Right lobe of liver (tissue), 6 donors: ENCODE data around the gene CETN3. TPM values are rescaled to one million over a fixed set of nuclear protein-coding genes. Genes with fewer than 3 reads are reported as not detected.

Experiments used
- ATAC-seq, 4 donors: fragments of 200-7000 bp; cut with Tn5 transposase; one replicate each; pipeline ENCODE4 v1.9.1; 2020; ENCODE audit warnings: mild to moderate bottlenecking in 4 of 4, moderate library complexity in 4 of 4
- DNase-seq, 3 donors: peaks; one replicate each; pipeline ENCODE4 v3.0.0-alpha.2; 2020
- H3K27ac ChIP-seq, 3 donors: fragments of 200-600 bp; one replicate each; pipeline ENCODE4 v1.8.0; 2022
- H3K27me3 ChIP-seq, 2 donors: fragments of 200-600 bp; one replicate each; pipeline ENCODE4 v1.8.0; 2022
- H3K36me3 ChIP-seq, 4 donors: fragments of 200-600 bp; sonication (generic) in 1 of 4; one replicate each; pipeline versions ENCODE4 v1.5.1 to v1.8.0; 2017 to 2022; ENCODE audit warnings: control low read depth in 1 of 4
- H3K4me1 ChIP-seq, 4 donors: fragments of 200-600 bp; sonication (generic) in 1 of 4; one replicate each; pipeline versions ENCODE4 v1.5.1 to v1.8.0; 2017 to 2022; ENCODE audit warnings: control low read depth in 1 of 4
- H3K4me3 ChIP-seq, 3 donors: fragments of 200-600 bp; one replicate each; pipeline ENCODE4 v1.8.0; 2022
- H3K9me3 ChIP-seq, 4 donors: fragments of 200-600 bp; sonication (generic) in 1 of 4; one replicate each; pipeline versions ENCODE4 v1.5.1 to v1.8.0; 2017 to 2022; ENCODE audit warnings: control low read depth in 1 of 4
- CTCF ChIP-seq, 4 donors: fragments of 200-600 bp in 3 of 4; fragments of 450-650 bp in 1 of 4; IDR thresholded peaks; one replicate each; pipeline versions ENCODE4 v1.5.1 to v1.8.0; 2016 to 2022; ENCODE audit warnings: antibody characterized with exemption in 4 of 4, mild to moderate bottlenecking in 2 of 4
- POLR2A ChIP-seq: fragments of 450-650 bp; IDR thresholded peaks from one replicate; pipeline ENCODE4 v1.6.1; 2017; ENCODE audit warnings: antibody characterized with exemption, mild to moderate bottlenecking
- WGBS: methylation state at CpG from one replicate; pipeline ENCODE4 v1.1.6; 2018; ENCODE audit warnings: low coverage, low lambda C conversion rate; ENCODE audit not compliant: insufficient coverage; ENCODE audit errors: missing lambda C conversion rate; 5-methylcytosine and 5-hydroxymethylcytosine counted together
- intact Hi-C, 2 donors: fragments of 100-400 bp; cut with DNase I; formaldehyde crosslinking; loops; one replicate each; pipeline versions ENCODE4 v1.11.2 to v1.14.1; 2022
- total RNA-seq, 6 experiments: library from RNA; depleted of rRNA in 2 of 6; stranded (reverse); fragments of >200 nt in 2 of 6; fragmentation: NEBNext Ultra II Directional in 3 of 6; extraction: Animal tissue kit (Norgen Biotek cat#: 25700) in 3 of 6; gene quantifications; one replicate each; pipeline versions ENCODE4 v1.1.0 to v1.2.4, GENCODE V29; 2016 to 2023
- donor health status: DM: no; HTN: yes; CAD: no.
- donor health status: DM: no; HTN: no; CAD: no.
- donor health status: DM: no; HTN: no; CAD: no.
- donor health status: DM: no; HTN: yes; CAD: no.
- donor health status: DM: no; HTN: yes; CAD: no.

CETN3 gene
- total RNA-seq, 6 experiments from 2014 or later, result 4.2 to 8.0 (median 6.9) TPM

- no peak for ATAC-seq
- no peak for DNase-seq
- intact Hi-C loops, result no loop called here
These were observed 52.9 kb downstream of the CETN3 start for GRCh38 chr5:90356622-90357021.

GRCh38 chr5:90356176-90356575 is 53.4 kb downstream of the CETN3 start:
- TF ChIP-seq CTCF (IDR thresholded peaks at IDR 0.05), result no peak
- TF ChIP-seq POLR2A, result no peak
- Histone ChIP-seq H3K4me1 (no peaks in the 10 kb centered on the region), H3K4me3 (no peak overlapping the region), H3K9me3 (no peaks in the 10 kb centered on the region), H3K27me3 (no peaks in the 10 kb centered on the region), H3K27ac (no peak overlapping the region), H3K36me3 (no peaks in the 10 kb centered on the region)
- ATAC-seq (no peak), DNase-seq (no peak)
- intact Hi-C loops, result no loop called here

More at GRCh38 chr5:90356622-90357021, 52.9 kb downstream of the CETN3 start:
- Histone ChIP-seq H3K4me1 (no peaks in the 10 kb centered on the region), H3K4me3 (no peak overlapping the region), H3K36me3 (no peaks in the 10 kb centered on the region), H3K9me3 (no peaks in the 10 kb centered on the region), H3K27ac (no peak overlapping the region), H3K27me3 (no peaks in the 10 kb centered on the region)
- WGBS, result 54% methylated on average over 6 of the region's 6 CpGs
- TF ChIP-seq CTCF (IDR thresholded peaks at IDR 0.05), result no peak
- no peak for TF ChIP-seq POLR2A

- H3K4me3 ChIP-seq, result no peak overlapping the region
- no peak for TF ChIP-seq POLR2A
- no peak for TF ChIP-seq CTCF (IDR thresholded peaks at IDR 0.05)
- ATAC-seq (no peak), DNase-seq (no peak)
- no peaks in the 10 kb centered on the region for H3K27me3 ChIP-seq
- H3K27ac ChIP-seq, result no peak overlapping the region
- intact Hi-C loops, result no loop called here
- H3K4me1 ChIP-seq, result no peaks in the 10 kb centered on the region
- no peaks in the 10 kb centered on the region for H3K36me3 ChIP-seq
- H3K9me3 ChIP-seq, result no peaks in the 10 kb centered on the region
- 64% methylated on average over 1 of the region's 1 CpG for WGBS
These were observed 53.9 kb downstream of the CETN3 start for GRCh38 chr5:90355635-90356034.

GRCh38 chr5:90353254-90353653 is 56.3 kb downstream of the CETN3 start:
- Histone ChIP-seq H3K36me3 (no peaks in the 10 kb centered on the region), H3K4me3 (no peak overlapping the region), H3K27me3 (no peaks in the 10 kb centered on the region), H3K4me1 (no peaks in the 10 kb centered on the region), H3K27ac (no peak overlapping the region), H3K9me3 (no peaks in the 10 kb centered on the region)
- ATAC-seq (no peak), DNase-seq (no peak)
- TF ChIP-seq POLR2A (no peak), CTCF (IDR thresholded peaks at IDR 0.05) (no peak)
- WGBS, result 61% methylated on average over 3 of the region's 3 CpGs
- intact Hi-C loops, result no loop called here

- H3K4me3 ChIP-seq, result no peak overlapping the region
- H3K9me3 ChIP-seq, result no peaks in the 10 kb centered on the region
- TF ChIP-seq CTCF (IDR thresholded peaks at IDR 0.05), result no peak
- no peak for TF ChIP-seq POLR2A
- H3K36me3 ChIP-seq, result no peaks in the 10 kb centered on the region
- no peak for DNase-seq
- no peaks in the 10 kb centered on the region for H3K4me1 ChIP-seq
- no peak for ATAC-seq
- no peaks in the 10 kb centered on the region for H3K27me3 ChIP-seq
- no peak overlapping the region for H3K27ac ChIP-seq
- intact Hi-C loops, result no loop called here
- 70% methylated on average over 3 of the region's 3 CpGs for WGBS
These were observed 58.5 kb downstream of the CETN3 start for GRCh38 chr5:90351101-90351500.
